Glutamatergic neuron (in vitro differentiated cells): Measurements from ENCODE around the gene STOML2. TPM values are rescaled to one million over a fixed set of nuclear protein-coding genes. Genes with fewer than 3 reads are reported as not detected.

Source experiments
- DNase-seq: peaks from one replicate; pipeline ENCODE4 v3.0.0; 2022
- H3K27ac Mint-ChIP-seq: one replicate; pipeline ENCODE4 v1.8.0; 2020; ENCODE audit warnings: mild to moderate bottlenecking, mixed read lengths, inconsistent platforms; ENCODE audit not compliant: unreplicated experiment
- H3K27me3 Mint-ChIP-seq: one replicate; pipeline ENCODE4 v1.8.0; 2020; ENCODE audit warnings: mild to moderate bottlenecking, moderate library complexity, mixed read lengths, inconsistent platforms; ENCODE audit not compliant: unreplicated experiment
- H3K36me3 Mint-ChIP-seq: one replicate; pipeline ENCODE4 v1.8.0; 2020; ENCODE audit warnings: mild to moderate bottlenecking, mixed read lengths, inconsistent platforms; ENCODE audit not compliant: unreplicated experiment
- H3K4me1 Mint-ChIP-seq: one replicate; pipeline ENCODE4 v1.8.0; 2020; ENCODE audit warnings: mild to moderate bottlenecking, low read depth, mixed read lengths, inconsistent platforms; ENCODE audit not compliant: unreplicated experiment
- H3K4me3 Mint-ChIP-seq: one replicate; pipeline ENCODE4 v1.8.0; 2020; ENCODE audit warnings: mild to moderate bottlenecking, mixed read lengths, inconsistent platforms; ENCODE audit not compliant: unreplicated experiment
- H3K9me3 Mint-ChIP-seq: one replicate; pipeline ENCODE4 v1.8.0; 2020; ENCODE audit warnings: mild to moderate bottlenecking, moderate library complexity, mixed read lengths, inconsistent platforms; ENCODE audit not compliant: unreplicated experiment
- total RNA-seq: library from RNA; stranded (reverse); fragmentation: NEBNext Ultra II Directional; extraction: Animal tissue kit (Norgen Biotek cat#: 25700); gene quantifications from one replicate; pipeline ENCODE4 v1.2.1, GENCODE V29; 2021; ENCODE audit not compliant: unreplicated experiment
- TF ChIP-seq, protein P1 (sequence below): fragments of 200-600 bp; sonication (generic); IDR thresholded peaks from one replicate; pipeline ENCODE4 v1.5.0; 2021; ENCODE audit not compliant: partially characterized antibody, unreplicated experiment

The STOML2 gene
- total RNA-seq, 1 donor from 2014 or later: 73.0 TPM

DNA sequence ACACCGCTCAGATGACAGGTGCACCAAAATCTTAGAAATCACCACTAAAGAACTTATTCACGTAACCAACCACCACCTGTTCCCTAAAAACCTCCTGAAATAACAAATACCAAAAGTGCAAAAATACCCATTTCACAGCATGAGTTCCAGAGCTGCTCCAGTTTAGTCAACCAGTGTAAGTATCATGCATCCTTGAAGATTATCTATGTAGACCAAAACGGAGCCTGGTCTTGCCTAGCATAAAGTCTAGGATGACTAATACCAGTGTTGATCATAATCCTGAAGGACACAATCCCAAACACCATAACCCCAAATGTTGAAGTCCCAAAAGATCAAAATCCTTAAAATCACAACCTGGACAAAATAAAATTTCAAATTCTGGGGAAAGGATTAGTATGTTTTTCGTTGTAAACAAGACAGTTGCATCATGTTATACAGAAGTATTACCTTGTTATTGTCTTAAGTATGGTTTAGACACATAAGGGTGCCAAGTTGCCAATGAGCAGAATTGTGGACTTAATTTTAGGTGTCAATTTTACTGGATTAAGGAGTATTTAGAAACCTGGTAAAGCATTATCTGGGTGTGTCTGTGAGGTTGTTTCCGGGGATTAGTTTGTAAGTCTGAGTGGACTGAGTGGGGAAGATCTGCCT, 48.6 kb downstream of the STOML2 start:
- H3K9me3 Mint-ChIP-seq: peaks cover 2% of the 10 kb centered on the region
- DNase-seq: no peak
- no peaks in the 10 kb centered on the region for H3K4me1 Mint-ChIP-seq
- no peaks in the 10 kb centered on the region for H3K27me3 Mint-ChIP-seq
- no peak overlapping the region for H3K4me3 Mint-ChIP-seq
- no peak overlapping the region for H3K27ac Mint-ChIP-seq
- H3K36me3 Mint-ChIP-seq: peaks cover 10% of the 10 kb centered on the region
- TF ChIP-seq, protein P1, sequence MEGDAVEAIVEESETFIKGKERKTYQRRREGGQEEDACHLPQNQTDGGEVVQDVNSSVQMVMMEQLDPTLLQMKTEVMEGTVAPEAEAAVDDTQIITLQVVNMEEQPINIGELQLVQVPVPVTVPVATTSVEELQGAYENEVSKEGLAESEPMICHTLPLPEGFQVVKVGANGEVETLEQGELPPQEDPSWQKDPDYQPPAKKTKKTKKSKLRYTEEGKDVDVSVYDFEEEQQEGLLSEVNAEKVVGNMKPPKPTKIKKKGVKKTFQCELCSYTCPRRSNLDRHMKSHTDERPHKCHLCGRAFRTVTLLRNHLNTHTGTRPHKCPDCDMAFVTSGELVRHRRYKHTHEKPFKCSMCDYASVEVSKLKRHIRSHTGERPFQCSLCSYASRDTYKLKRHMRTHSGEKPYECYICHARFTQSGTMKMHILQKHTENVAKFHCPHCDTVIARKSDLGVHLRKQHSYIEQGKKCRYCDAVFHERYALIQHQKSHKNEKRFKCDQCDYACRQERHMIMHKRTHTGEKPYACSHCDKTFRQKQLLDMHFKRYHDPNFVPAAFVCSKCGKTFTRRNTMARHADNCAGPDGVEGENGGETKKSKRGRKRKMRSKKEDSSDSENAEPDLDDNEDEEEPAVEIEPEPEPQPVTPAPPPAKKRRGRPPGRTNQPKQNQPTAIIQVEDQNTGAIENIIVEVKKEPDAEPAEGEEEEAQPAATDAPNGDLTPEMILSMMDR: no peak

DNA sequence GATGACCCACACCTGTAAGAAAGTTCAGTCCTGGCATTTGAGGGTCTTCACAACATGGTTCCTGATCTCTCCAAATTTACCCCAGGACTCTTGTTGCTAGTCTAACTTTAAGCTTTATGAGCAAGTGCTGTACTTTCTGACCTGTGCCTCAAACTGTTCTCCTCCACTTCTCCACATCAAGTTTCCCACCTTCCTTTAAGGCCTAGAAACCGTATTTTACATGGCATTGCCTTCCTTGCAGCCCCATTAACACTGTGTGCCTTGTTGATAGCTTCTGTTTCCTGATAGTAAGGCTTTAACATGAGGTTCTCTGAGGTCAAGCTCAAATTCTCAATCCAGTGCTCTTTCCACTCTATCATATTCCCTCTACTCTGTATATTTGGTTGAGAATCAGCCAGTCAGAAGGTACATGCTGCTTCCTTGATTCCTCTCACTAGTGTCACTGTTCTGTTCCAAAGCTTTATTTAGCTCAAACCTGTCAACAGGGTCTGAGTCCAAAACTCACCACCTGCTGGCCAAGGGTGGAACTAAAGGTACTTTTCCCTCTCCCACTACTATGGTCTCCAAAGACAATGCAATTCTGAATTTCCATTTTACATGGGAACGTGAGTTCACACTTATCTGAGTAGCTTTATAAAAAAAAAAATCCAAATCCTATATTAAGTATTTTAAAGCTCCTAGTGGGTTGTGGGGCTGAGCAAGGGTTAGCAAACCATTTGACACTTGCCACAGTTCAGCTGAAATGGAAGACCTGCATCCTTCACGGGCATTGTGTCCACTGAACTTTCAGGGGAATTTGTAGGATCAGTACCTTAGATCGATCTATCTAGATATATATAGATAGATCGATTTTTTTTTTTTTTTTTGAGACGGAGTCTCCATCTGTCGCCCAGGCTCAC, 51.6 kb downstream of the STOML2 start:
- peak; percentile 78 for DNase-seq
- H3K27ac Mint-ChIP-seq: peak overlapping the region; percentile 11
- TF ChIP-seq, protein P1: peak; percentile 87

More for the DNA sequence above, 51.6 kb downstream of the STOML2 start:
- H3K9me3 Mint-ChIP-seq: peaks cover 2% of the 10 kb centered on the region
- H3K27me3 Mint-ChIP-seq: no peaks in the 10 kb centered on the region
- no peaks in the 10 kb centered on the region for H3K4me1 Mint-ChIP-seq
- H3K4me3 Mint-ChIP-seq: no peak overlapping the region
- H3K36me3 Mint-ChIP-seq: peaks cover 6% of the 10 kb centered on the region

Other genes with a start within 250 kb of the STOML2 start
- gene PHF24, start 144.8 kb downstream of the STOML2 start, total RNA-seq: 3.1 TPM
- 137 TPM for gene DNAJB5, start 113.4 kb downstream of the STOML2 start, total RNA-seq
- gene VCP, start 30.5 kb downstream of the STOML2 start, total RNA-seq: 297 TPM
- 49.0 TPM for gene FANCG, start 23.2 kb downstream of the STOML2 start, total RNA-seq
- gene PIGO, start 6.5 kb downstream of the STOML2 start, total RNA-seq: 19.0 TPM
- 51.0 TPM for gene ATOSB, start 12.7 kb upstream of the STOML2 start, total RNA-seq
- gene UNC13B, start 58.9 kb upstream of the STOML2 start, total RNA-seq: 90.7 TPM